ENCODE measurements around the gene RAE1. TPM values are rescaled to one million over a fixed set of nuclear protein-coding genes. Genes with fewer than 3 reads are reported as not detected.

RAE1 gene
- total and polyA plus RNA-seq, 2 donors (not counting 3 experiments of a cell fraction or from before 2014, with no cell fraction given): 34.1 to 55.8 TPM

DNA sequence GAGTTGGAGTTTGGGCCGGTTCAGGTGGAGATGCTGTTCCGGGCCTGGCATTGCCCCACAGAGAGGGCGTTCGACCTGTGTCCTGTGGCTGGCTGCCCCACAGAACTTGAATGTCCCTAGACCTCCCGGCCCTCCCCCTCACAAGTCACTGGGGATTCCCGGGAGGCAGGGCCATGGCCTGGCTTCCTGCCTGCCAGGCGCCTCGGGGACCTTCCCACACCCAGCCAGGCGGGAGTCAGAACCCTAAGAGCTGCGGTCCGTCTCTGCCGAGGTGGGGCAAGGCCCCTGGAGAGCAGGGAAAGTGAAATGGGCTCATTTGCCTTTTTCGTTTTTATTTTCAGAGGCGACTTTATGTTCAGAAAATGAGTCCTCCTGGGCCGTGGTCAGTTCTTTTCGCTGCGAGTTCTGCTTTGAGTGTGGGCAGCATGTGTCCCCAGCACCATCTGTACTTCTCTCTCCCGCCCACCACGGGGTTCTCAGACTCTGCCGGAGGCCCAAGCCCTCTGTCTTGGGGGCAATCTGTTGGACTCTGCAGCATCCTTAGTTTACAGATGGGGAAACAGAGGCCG is 48.6 kb downstream of the RAE1 start:
- Histone ChIP-seq H3K4me3 (replicated peaks in 1 of 3; ENCODE audit: insufficient read depth in 1 of 3, low read depth in 1 of 3, low read length in 3 of 3) (no peak overlapping the region), H3K27me3 (ENCODE audit: control insufficient read depth in 2 of 2, insufficient read depth in 2 of 2, low read length in 2 of 2) (no peaks in the 10 kb centered on the region), H4K20me1 (replicated peaks; ENCODE audit: control insufficient read depth, extremely low read depth, insufficient read depth, low read length) (no peaks in the 10 kb centered on the region), H3K27ac (ENCODE audit: insufficient read depth, low read depth, low read length) (no peak overlapping the region), H3K4me1 (ENCODE audit: control insufficient read depth, extremely low read depth, insufficient read depth, low read length) (peaks cover 8% of the 10 kb centered on the region), H2AFZ (ENCODE audit: low read depth, low read length) (no peak overlapping the region), H3K9me1 (replicated peaks; ENCODE audit: control insufficient read depth, extremely low read depth, insufficient read depth, low read length) (no peaks in the 10 kb centered on the region), H3K36me3 (ENCODE audit: control insufficient read depth in 2 of 2, extremely low read depth in 1 of 2, insufficient read depth in 2 of 2, low read length in 2 of 2) (peaks cover 5 to 24% of the 10 kb centered on the region in 2 experiments), H3K79me2 (ENCODE audit: control insufficient read depth, insufficient read depth, low read length) (peaks cover 2% of the 10 kb centered on the region), H3K9ac (replicated peaks; ENCODE audit: extremely low read depth, insufficient read depth, low read length) (no peak overlapping the region), H3K9me3 (replicated peaks; ENCODE audit: control insufficient read depth, insufficient read depth, low read length) (no peaks in the 10 kb centered on the region), H3K4me2 (ENCODE audit: insufficient read depth, low read length) (no peak overlapping the region)
- DNase-seq (ENCODE audit: low read depth, low spot score) (no peak), FAIRE-seq (no peak)
- ChIA-PET POLR2A (no interaction called here), CTCF (no interaction called here)
- dilution Hi-C loops (cut with MboI; ENCODE audit: extremely low pct_ligation_motif_present, low sequenced_read_pairs): no loop called here
- BruUV-seq (replicated peaks): no TSS peak
- no peak for TF ChIP-seq GATA2 (IDR thresholded peaks at IDR 0.05; ENCODE audit: insufficient read depth, insufficient read length, low read depth, low read length)
- no peak for TF ChIP-seq POLR2A (IDR thresholded peaks at IDR 0.05; ENCODE audit: low read depth, low read length)
- no peak for TF ChIP-seq JUN (IDR thresholded peaks at IDR 0.05; ENCODE audit: borderline replicate concordance, insufficient read depth, insufficient read length, low read depth)
- no peak for TF ChIP-seq MYC (IDR thresholded peaks at IDR 0.05; ENCODE audit: low read depth, low read length)
- TF ChIP-seq, protein P1, sequence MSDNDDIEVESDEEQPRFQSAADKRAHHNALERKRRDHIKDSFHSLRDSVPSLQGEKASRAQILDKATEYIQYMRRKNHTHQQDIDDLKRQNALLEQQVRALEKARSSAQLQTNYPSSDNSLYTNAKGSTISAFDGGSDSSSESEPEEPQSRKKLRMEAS (IDR thresholded peaks at IDR 0.05; ENCODE audit: insufficient read depth, insufficient read length): no peak
- TF ChIP-seq, protein P2, sequence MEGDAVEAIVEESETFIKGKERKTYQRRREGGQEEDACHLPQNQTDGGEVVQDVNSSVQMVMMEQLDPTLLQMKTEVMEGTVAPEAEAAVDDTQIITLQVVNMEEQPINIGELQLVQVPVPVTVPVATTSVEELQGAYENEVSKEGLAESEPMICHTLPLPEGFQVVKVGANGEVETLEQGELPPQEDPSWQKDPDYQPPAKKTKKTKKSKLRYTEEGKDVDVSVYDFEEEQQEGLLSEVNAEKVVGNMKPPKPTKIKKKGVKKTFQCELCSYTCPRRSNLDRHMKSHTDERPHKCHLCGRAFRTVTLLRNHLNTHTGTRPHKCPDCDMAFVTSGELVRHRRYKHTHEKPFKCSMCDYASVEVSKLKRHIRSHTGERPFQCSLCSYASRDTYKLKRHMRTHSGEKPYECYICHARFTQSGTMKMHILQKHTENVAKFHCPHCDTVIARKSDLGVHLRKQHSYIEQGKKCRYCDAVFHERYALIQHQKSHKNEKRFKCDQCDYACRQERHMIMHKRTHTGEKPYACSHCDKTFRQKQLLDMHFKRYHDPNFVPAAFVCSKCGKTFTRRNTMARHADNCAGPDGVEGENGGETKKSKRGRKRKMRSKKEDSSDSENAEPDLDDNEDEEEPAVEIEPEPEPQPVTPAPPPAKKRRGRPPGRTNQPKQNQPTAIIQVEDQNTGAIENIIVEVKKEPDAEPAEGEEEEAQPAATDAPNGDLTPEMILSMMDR (IDR thresholded peaks at IDR 0.05; ENCODE audit: extremely low read depth in 1 of 2, insufficient read depth in 1 of 2, low read depth in 1 of 2, low read length in 2 of 2): no peak
- no peak for TF ChIP-seq FOS (IDR thresholded peaks at IDR 0.05; ENCODE audit: borderline replicate concordance, insufficient read depth, low read length)
- TF ChIP-seq POLR2AphosphoS5 (IDR thresholded peaks at IDR 0.05; ENCODE audit: insufficient read depth, low read depth, low read length): no peak
- TF ChIP-seq EZH2 (IDR thresholded peaks at IDR 0.05; ENCODE audit: borderline replicate concordance, low read depth, low read length, severe bottlenecking): no peak
- intact Hi-C loops (cut with micrococcal nuclease): loop anchor here (10.0 kb wide), 1 partner anchor 1005 kb away; no protein-coding TSS in a partner anchor
